Neuron (in vitro differentiated cells): ENCODE results near the gene PCARE.

ENCODE experiments used
- H2AFZ ChIP-seq: one replicate; pipeline ENCODE4 v1.6.1; 2013; ENCODE audit warnings: low read depth, mild to moderate bottlenecking, inconsistent platforms, low read length, moderate library complexity
- H3K27me3 ChIP-seq: one replicate; pipeline ENCODE4 v1.6.1; 2013; ENCODE audit warnings: low read length; ENCODE audit not compliant: insufficient read depth
- H3K36me3 ChIP-seq: one replicate; pipeline ENCODE4 v1.6.1; 2013; ENCODE audit warnings: low read length; ENCODE audit not compliant: insufficient read depth
- H3K4me1 ChIP-seq: one replicate; pipeline ENCODE4 v1.6.1; 2013; ENCODE audit warnings: low read length; ENCODE audit not compliant: insufficient read depth
- H3K4me3 ChIP-seq: 2 replicates; pipeline ENCODE4 v1.5.1; 2013; ENCODE audit warnings: mild to moderate bottlenecking, low read length, moderate library complexity
- H3K9me3 ChIP-seq: one replicate; pipeline ENCODE4 v1.6.1; 2013; ENCODE audit warnings: low read length

Gene PCARE

GRCh38 chr2:29065068-29065811 is 9.1 kb downstream of the PCARE start:
- peaks cover 30% of the 10 kb centered on the region for H3K4me1 ChIP-seq

GRCh38 chr2:29064746-29065067 is 9.6 kb downstream of the PCARE start:
- Histone ChIP-seq H2AFZ (peak overlapping the region; percentile 9), H3K4me1 (peaks cover 30% of the 10 kb centered on the region), H3K9me3 (no peaks in the 10 kb centered on the region), H3K27me3 (no peaks in the 10 kb centered on the region), H3K36me3 (no peaks in the 10 kb centered on the region), H3K4me3 (no peak overlapping the region)

More at GRCh38 chr2:29065068-29065811, 9.1 kb downstream of the PCARE start:
- no peaks in the 10 kb centered on the region for H3K9me3 ChIP-seq
- no peaks in the 10 kb centered on the region for H3K36me3 ChIP-seq
- H3K4me3 ChIP-seq, result no peak overlapping the region
- no peaks in the 10 kb centered on the region for H3K27me3 ChIP-seq
- H2AFZ ChIP-seq, result peak overlapping the region; percentile 9

DNA sequence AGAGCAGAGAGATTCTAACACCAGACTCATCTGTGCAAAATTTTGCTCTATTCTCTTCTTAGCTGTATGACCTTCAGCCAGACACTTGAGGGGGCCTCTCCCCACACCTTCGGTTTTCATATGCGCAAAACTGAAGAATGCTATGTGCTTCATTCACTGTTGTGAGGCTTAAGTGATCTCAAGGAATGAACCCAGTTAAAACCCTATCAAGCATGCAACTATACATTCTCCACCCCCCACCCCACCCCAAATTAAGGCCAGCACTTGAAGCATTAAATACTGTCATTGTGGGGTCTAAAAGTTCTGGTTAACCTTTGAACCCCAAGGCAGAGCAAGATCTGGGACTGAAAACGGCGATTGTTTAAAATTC is 10.0 kb downstream of the PCARE start:
- H3K9me3 ChIP-seq, result no peaks in the 10 kb centered on the region
- H3K4me3 ChIP-seq, result no peak overlapping the region
- H3K36me3 ChIP-seq, result no peaks in the 10 kb centered on the region
- peaks cover 30% of the 10 kb centered on the region for H3K4me1 ChIP-seq
- H2AFZ ChIP-seq, result no peak overlapping the region
- H3K27me3 ChIP-seq, result no peaks in the 10 kb centered on the region

- H3K4me3 ChIP-seq, result no peak overlapping the region
- H3K36me3 ChIP-seq, result no peaks in the 10 kb centered on the region
- peaks cover 30% of the 10 kb centered on the region for H3K4me1 ChIP-seq
- no peak overlapping the region for H2AFZ ChIP-seq
- no peaks in the 10 kb centered on the region for H3K9me3 ChIP-seq
- no peaks in the 10 kb centered on the region for H3K27me3 ChIP-seq
Observed at GRCh38 chr2:29063646-29064345, 10.5 kb downstream of the PCARE start.

DNA sequence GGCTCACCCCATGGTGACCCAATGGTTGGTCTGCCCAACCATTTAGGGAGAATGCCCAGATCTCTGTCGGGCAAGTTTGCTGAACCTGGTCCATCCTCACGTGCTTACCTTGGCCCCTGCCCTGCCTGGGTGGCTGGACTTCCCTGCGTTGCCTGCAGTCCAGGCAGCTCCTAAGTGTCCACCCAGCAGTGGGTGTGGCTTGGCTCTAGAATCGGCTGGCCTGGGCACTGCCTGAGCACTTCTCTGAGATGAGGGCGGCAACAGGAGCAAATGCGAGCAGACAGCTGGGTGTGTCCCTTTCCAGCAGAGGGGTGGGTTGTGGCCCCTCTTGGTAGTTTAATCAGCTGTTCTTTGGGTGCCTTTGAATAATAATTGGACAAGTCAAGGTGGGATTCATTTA is 11.3 kb downstream of the PCARE start:
- peaks cover 25% of the 10 kb centered on the region for H3K4me1 ChIP-seq
- H3K4me3 ChIP-seq, result no peak overlapping the region
- H2AFZ ChIP-seq, result no peak overlapping the region
- H3K27me3 ChIP-seq, result no peaks in the 10 kb centered on the region
- H3K36me3 ChIP-seq, result no peaks in the 10 kb centered on the region
- no peaks in the 10 kb centered on the region for H3K9me3 ChIP-seq

DNA sequence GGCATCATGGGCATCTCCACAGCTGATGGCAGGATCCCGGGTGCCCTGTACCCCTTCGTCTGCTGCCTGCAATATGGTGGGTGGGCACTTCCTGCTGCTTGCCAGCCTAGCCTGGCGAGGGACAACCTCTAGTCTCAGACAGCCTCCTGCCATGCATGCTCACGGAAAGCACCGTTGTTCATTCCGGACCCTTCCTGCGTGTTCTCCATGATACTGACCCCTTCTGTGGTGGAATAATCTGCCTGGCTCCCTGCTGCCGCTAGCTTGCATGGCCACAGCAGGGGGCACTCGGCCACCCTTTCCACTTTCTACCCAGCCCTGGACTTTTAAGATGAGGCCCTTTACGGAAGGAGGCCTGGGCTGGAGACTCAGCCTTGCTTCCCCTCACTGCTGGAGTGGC is 12.0 kb downstream of the PCARE start:
- Histone ChIP-seq H3K4me1 (peaks cover 25% of the 10 kb centered on the region), H3K27me3 (peaks cover 4% of the 10 kb centered on the region), H3K4me3 (no peak overlapping the region)

GRCh38 chr2:29061616-29062015 is 12.7 kb downstream of the PCARE start:
- Histone ChIP-seq H3K27me3 (peaks cover 4% of the 10 kb centered on the region), H3K4me1 (peaks cover 25% of the 10 kb centered on the region), H2AFZ (no peak overlapping the region), H3K36me3 (no peaks in the 10 kb centered on the region), H3K4me3 (no peak overlapping the region), H3K9me3 (no peaks in the 10 kb centered on the region)

More for the DNA sequence above, 12.0 kb downstream of the PCARE start:
- no peaks in the 10 kb centered on the region for H3K36me3 ChIP-seq
- H2AFZ ChIP-seq, result no peak overlapping the region
- H3K9me3 ChIP-seq, result no peaks in the 10 kb centered on the region

GRCh38 chr2:29061176-29061575 is 13.1 kb downstream of the PCARE start:
- peaks cover 25% of the 10 kb centered on the region for H3K4me1 ChIP-seq
- H3K27me3 ChIP-seq, result peaks cover 4% of the 10 kb centered on the region
- no peak overlapping the region for H2AFZ ChIP-seq
- no peaks in the 10 kb centered on the region for H3K36me3 ChIP-seq
- H3K4me3 ChIP-seq, result no peak overlapping the region
- no peaks in the 10 kb centered on the region for H3K9me3 ChIP-seq

GRCh38 chr2:29060441-29060840 is 13.9 kb downstream of the PCARE start:
- H3K9me3 ChIP-seq, result no peaks in the 10 kb centered on the region
- no peaks in the 10 kb centered on the region for H3K36me3 ChIP-seq
- no peak overlapping the region for H2AFZ ChIP-seq
- H3K4me3 ChIP-seq, result no peak overlapping the region
- H3K4me1 ChIP-seq, result peaks cover 25% of the 10 kb centered on the region
- H3K27me3 ChIP-seq, result peaks cover 4% of the 10 kb centered on the region

GRCh38 chr2:29059624-29060023 is 14.7 kb downstream of the PCARE start:
- peaks cover 19% of the 10 kb centered on the region for H3K4me1 ChIP-seq
- no peak overlapping the region for H2AFZ ChIP-seq
- no peak overlapping the region for H3K4me3 ChIP-seq
- no peaks in the 10 kb centered on the region for H3K9me3 ChIP-seq
- no peaks in the 10 kb centered on the region for H3K36me3 ChIP-seq
- peaks cover 4% of the 10 kb centered on the region for H3K27me3 ChIP-seq

DNA sequence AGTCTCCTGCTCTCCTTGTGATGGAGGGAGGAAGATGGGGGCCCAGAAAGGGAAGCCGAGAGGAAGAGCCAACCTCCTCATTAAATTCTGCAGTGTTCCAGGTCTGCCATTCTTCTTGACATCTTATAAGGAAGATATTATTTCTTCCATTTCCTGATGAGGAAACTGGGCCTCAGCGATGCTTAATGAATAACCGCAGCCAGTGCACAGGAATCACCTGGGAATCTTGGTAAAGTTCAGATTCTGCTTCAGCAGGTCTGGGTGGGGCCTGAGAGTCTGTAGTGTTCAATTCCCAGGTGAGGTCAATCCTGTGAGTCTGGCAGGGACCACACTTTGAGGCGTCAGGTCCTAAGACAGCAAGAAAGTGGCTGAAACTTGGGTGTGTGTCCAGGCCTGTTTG is 17.3 kb downstream of the PCARE start:
- Histone ChIP-seq H3K27me3 (peaks cover 4% of the 10 kb centered on the region), H3K36me3 (no peaks in the 10 kb centered on the region), H3K4me3 (no peak overlapping the region), H3K9me3 (no peaks in the 10 kb centered on the region), H3K4me1 (peaks cover 7% of the 10 kb centered on the region), H2AFZ (no peak overlapping the region)

- Histone ChIP-seq H3K4me3 (no peak overlapping the region), H3K36me3 (no peaks in the 10 kb centered on the region), H2AFZ (no peak overlapping the region), H3K9me3 (no peaks in the 10 kb centered on the region), H3K4me1 (peaks cover 2% of the 10 kb centered on the region), H3K27me3 (peaks cover 4% of the 10 kb centered on the region)
Observed at GRCh38 chr2:29056452-29056851, 17.9 kb downstream of the PCARE start.

DNA sequence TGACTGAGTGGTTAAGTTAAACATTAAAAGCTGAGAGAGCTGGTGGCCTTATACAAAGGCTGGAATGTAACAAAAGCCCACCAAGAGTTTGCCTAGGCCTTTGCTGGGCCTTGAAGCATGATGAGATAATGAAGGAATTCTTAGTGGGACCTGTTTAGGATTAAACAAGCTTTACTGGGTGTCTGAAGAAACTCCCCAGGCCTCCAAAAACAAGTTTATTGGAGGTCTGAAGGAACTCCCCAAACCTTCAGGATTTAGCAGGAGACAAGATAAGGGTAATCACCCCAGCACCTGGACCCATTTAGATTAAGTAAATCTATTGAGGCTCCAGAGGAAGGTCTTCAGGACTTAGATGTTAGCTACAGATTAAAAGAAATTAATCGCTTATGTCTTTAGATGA is 18.7 kb downstream of the PCARE start:
- H3K4me3 ChIP-seq, result no peak overlapping the region
- no peaks in the 10 kb centered on the region for H3K36me3 ChIP-seq
- no peaks in the 10 kb centered on the region for H3K4me1 ChIP-seq
- no peaks in the 10 kb centered on the region for H3K9me3 ChIP-seq
- H2AFZ ChIP-seq, result no peak overlapping the region
- peaks cover 4% of the 10 kb centered on the region for H3K27me3 ChIP-seq
